Heart left ventricle (tissue), 16 donors: ENCODE results near the gene SORCS2. TPM values are rescaled to one million over a fixed set of nuclear protein-coding genes. Genes with fewer than 3 reads are reported as not detected.
A peak's percentile ranks its signal among the peaks of the same experiment; 100 is the strongest.

Experiments used
- ATAC-seq, 4 donors: fragments of 200-7000 bp; cut with Tn5 transposase; one replicate each; pipeline ENCODE4 v1.9.1; 2020 to 2022; ENCODE audit warnings: moderate library complexity in 4 of 4, mild to moderate bottlenecking in 3 of 4, moderate number of reproducible peaks in 1 of 4
- DNase-seq, 5 donors: peaks; one replicate each; pipeline ENCODE4 v3.0.0-alpha.2; 2020
- H3K27ac ChIP-seq, 12 donors: fragments of 200-600 bp; sonication (generic) in 4 of 12; one replicate each; pipeline versions ENCODE4 v1.5.0 to v1.8.0; 2016 to 2022; ENCODE audit warnings: mild to moderate bottlenecking in 2 of 12
- H3K27me3 ChIP-seq, 9 donors: fragments of 200-600 bp; sonication (generic) in 2 of 9; one replicate each; pipeline versions ENCODE4 v1.5.1 to v1.8.0; 2016 to 2022; ENCODE audit warnings: mild to moderate bottlenecking in 3 of 9
- H3K36me3 ChIP-seq, 9 donors: fragments of 200-600 bp; sonication (generic) in 2 of 9; one replicate each; pipeline versions ENCODE4 v1.5.0 to v1.8.0; 2018 to 2022; ENCODE audit warnings: mild to moderate bottlenecking in 2 of 9
- H3K4me1 ChIP-seq, 12 donors: fragments of 200-600 bp; sonication (generic) in 4 of 12; one replicate each; pipeline versions ENCODE4 v1.5.0 to v1.8.0; 2016 to 2022; ENCODE audit warnings: mild to moderate bottlenecking in 3 of 12
- H3K4me3 ChIP-seq, 12 donors: fragments of 200-600 bp; sonication (generic) in 4 of 12; one replicate each; pipeline versions ENCODE4 v1.5.0 to v1.8.0; 2017 to 2022; ENCODE audit warnings: mild to moderate bottlenecking in 9 of 12, moderate library complexity in 4 of 12
- H3K9me3 ChIP-seq, 12 donors: fragments of 200-600 bp; sonication (generic) in 4 of 12; one replicate each; pipeline versions ENCODE4 v1.5.0 to v1.8.0; 2016 to 2022; ENCODE audit warnings: mild to moderate bottlenecking in 1 of 12
- POLR2A ChIP-seq, 2 donors: fragments of 450-650 bp; IDR thresholded peaks; one replicate each; pipeline ENCODE4 v1.6.1; 2017; ENCODE audit warnings: antibody characterized with exemption in 2 of 2, mild to moderate bottlenecking in 2 of 2, moderate library complexity in 2 of 2
- WGBS, 4 donors: extraction: QIAGEN DNeasy Blood & Tissue Kit in 2 of 4; methylation state at CpG; one replicate each; pipeline versions ENCODE4 v1.1.5 to v1.1.7; 2013 to 2018; 5-methylcytosine and 5-hydroxymethylcytosine counted together
- intact Hi-C, 10 donors: fragments of 100-400 bp; cut with DNase I; formaldehyde crosslinking; loops; one replicate each; pipeline versions ENCODE4 v1.11.1 to v1.14.2; 2022
- polyA plus RNA-seq, 2 donors: library from polyadenylated mRNA; stranded (reverse); fragments of 200-250 nt; gene quantifications; one replicate each; pipeline ENCODE4 v1.2.3, GENCODE V29; 2013
- total RNA-seq, 9 donors: library from RNA; depleted of rRNA in 2 of 9; stranded (reverse); fragments of >200 nt in 2 of 9; fragmentation: NEBNext Ultra II Directional in 3 of 9; extraction: Animal tissue kit (Norgen Biotek cat#: 25700) in 3 of 9; gene quantifications; one replicate each; pipeline versions ENCODE4 v1.1.0 to v1.2.4, GENCODE V29; 2016 to 2023
- TF ChIP-seq, protein P1 (sequence below), 12 donors: fragments of 200-600 bp; sonication (generic) in 4 of 12; IDR thresholded peaks; one replicate each; pipeline versions ENCODE4 v1.5.0 to v1.8.0; 2018 to 2022; ENCODE audit warnings: antibody characterized with exemption in 12 of 12, mild to moderate bottlenecking in 5 of 12
- donor health status: ischemic (EF 13 %, LVEDD 7.1; RV severe dilation, severe dysfunction).
- donor health status: healthy with polysubstance abuse.
- donor health status: DM: no; HTN: yes; CAD: no.
- donor health status: DM: no; HTN: no; CAD: no.
- donor health status: ischemic (EF 25% LVEDD 6.9; RV normal size, moderate dysfunction).
- donor health status: ischemic (EF 25% LVEDD 5.7; RV mildly dilated, moderate dysfunction).
- donor health status: healthy.
- donor health status: DM: yes; HTN: yes; CAD: no.
- donor health status: ischemic (EF 35%, LVEDD 5.7; RV mildly dilated, moderate dysfunction).
- donor health status: nonischemic (EF 11% LVEDD 7.7; RV severe dilation, severe dysfunction).
- donor health status: DM: yes; HTN: yes; CAD: no.
- donor health status: PGD.
- donor health status: ischemic (EF 29% LVEDD 5.4; RV normal size, mild dysfunction).
- donor health status: nonischemic (EF 23%, LVEDD 6.1; RV moderate dilation, normal function).

The SORCS2 gene
- total and polyA plus RNA-seq, 11 donors = 0.28 to 5.5 (median 2.4) TPM

DNA sequence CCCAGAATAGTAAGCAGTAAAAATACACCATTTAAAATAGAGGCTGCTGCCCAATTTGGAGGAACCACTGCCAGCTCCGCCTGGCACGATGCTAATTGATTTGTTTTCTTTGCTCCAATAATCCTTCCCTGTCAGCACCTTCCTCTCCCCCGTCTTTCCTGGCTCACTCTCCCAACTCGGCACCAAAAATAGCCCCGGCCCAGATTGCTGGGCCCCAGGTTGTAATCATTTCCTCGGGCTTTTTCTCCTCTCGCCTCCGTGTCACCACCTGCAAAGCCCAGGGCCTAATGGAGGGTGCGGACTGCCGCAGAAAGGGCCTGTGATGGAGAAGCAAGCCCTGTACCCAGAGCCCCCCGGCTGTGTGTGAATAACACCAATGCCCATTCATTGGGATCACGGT, 440.0 kb downstream of the SORCS2 start:
- 20 to 31% (median 26%) methylated on average over 12 of the region's 12 CpGs for WGBS, 4 donors
- peaks cover 0 to 33% (median 14%) of the 10 kb centered on the region in 12 donors for H3K4me1 ChIP-seq
- ATAC-seq = peak in 3 of 4 donors; percentile 32 to 60 (median 40)

DNA sequence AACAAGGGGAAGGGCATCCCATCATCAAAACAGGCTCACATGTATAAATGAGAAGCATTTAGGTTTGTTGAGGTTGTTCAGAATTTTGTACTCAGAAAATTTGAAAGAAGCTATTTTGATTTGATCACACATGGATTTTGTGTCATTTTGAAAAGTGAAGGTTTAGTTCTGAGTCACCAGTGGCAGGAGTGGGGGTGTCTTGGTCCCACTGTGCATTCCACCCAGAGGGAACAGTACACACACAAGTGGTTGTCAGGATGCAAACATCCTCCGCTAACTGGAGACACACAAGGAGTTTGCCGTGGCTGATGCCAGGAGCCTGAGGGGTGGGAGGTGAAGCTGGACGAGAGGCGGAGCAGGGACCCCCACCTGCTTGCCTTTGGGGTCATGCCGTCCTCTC, 440.6 kb downstream of the SORCS2 start:
- no peak for ATAC-seq
- no peaks in the 10 kb centered on the region for H3K9me3 ChIP-seq
- TF ChIP-seq, protein P1, sequence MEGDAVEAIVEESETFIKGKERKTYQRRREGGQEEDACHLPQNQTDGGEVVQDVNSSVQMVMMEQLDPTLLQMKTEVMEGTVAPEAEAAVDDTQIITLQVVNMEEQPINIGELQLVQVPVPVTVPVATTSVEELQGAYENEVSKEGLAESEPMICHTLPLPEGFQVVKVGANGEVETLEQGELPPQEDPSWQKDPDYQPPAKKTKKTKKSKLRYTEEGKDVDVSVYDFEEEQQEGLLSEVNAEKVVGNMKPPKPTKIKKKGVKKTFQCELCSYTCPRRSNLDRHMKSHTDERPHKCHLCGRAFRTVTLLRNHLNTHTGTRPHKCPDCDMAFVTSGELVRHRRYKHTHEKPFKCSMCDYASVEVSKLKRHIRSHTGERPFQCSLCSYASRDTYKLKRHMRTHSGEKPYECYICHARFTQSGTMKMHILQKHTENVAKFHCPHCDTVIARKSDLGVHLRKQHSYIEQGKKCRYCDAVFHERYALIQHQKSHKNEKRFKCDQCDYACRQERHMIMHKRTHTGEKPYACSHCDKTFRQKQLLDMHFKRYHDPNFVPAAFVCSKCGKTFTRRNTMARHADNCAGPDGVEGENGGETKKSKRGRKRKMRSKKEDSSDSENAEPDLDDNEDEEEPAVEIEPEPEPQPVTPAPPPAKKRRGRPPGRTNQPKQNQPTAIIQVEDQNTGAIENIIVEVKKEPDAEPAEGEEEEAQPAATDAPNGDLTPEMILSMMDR (IDR thresholded peaks at IDR 0.05) = no peak
- no peak for TF ChIP-seq POLR2A (IDR thresholded peaks at IDR 0.05)
- H3K36me3 ChIP-seq = no peaks in the 10 kb centered on the region
- H3K27me3 ChIP-seq = peaks cover 0 to 21% (median 4%) of the 10 kb centered on the region in 9 donors
- DNase-seq = no peak
- 72 to 89% (median 79%) methylated on average over 5 of the region's 5 CpGs for WGBS, 4 donors
- H3K4me1 ChIP-seq = peaks cover 0 to 33% (median 14%) of the 10 kb centered on the region in 12 donors
- no peak overlapping the region for H3K27ac ChIP-seq
- no peak overlapping the region for H3K4me3 ChIP-seq
- intact Hi-C loops = loop anchor here in 2 of 10 donors (5.0 kb wide), 2 partner anchors 116 to 171 kb away; no protein-coding TSS in a partner anchor

More for the DNA sequence above, 440.0 kb downstream of the SORCS2 start:
- intact Hi-C loops = loop anchor here in 2 of 10 donors (5.0 kb wide), 2 partner anchors 115 to 170 kb away; no protein-coding TSS in a partner anchor
- no peak for TF ChIP-seq POLR2A (IDR thresholded peaks at IDR 0.05)
- TF ChIP-seq, protein P1 (IDR thresholded peaks at IDR 0.05) = no peak
- Histone ChIP-seq H3K4me3 (no peak overlapping the region), H3K9me3 (no peaks in the 10 kb centered on the region), H3K36me3 (no peaks in the 10 kb centered on the region), H3K27ac (no peak overlapping the region), H3K27me3 (peaks cover 0 to 21% (median 4%) of the 10 kb centered on the region in 9 donors)
- peak in 3 of 5 donors; percentile 47 to 60 (median 50) for DNase-seq

DNA sequence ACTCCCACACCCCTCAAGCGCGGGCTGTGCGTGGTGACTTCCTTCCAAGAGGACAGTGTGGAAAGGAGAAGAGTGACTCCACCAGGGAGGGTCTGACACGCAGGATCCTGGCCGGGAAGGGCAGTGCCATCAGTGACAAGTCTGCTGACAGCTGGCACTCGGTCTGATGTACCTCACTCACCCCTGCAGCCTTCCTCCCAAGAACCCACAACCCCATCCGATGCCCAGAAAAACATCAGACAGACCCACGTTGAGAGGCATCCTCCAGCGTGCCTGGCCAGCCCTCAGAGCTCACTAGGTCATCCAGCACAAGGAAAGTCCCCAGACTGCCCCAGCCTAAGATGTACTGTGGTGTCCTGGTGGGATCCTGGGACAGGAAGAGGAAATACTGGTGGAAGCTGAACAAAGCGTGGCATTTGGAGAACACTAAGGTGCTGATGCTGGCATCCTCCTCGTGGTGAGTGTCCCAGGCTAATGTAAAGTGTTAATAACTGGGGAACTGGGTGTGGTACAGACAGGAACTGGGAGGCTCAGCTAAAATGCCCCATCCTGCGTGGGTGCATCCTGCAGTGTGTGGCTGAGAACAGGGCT, 442.4 kb downstream of the SORCS2 start:
- H3K27me3 ChIP-seq = peaks cover 0 to 21% (median 4%) of the 10 kb centered on the region in 9 donors
- whole genome bisulfite sequencing, 4 donors = 32 to 45% (median 42%) methylated on average over 12 of the region's 12 CpGs
- H3K4me3 ChIP-seq = no peak overlapping the region
- H3K27ac ChIP-seq = no peak overlapping the region
- no peaks in the 10 kb centered on the region for H3K36me3 ChIP-seq
- H3K4me1 ChIP-seq = peaks cover 0 to 39% (median 14%) of the 10 kb centered on the region in 12 donors
- H3K9me3 ChIP-seq = no peaks in the 10 kb centered on the region
- TF ChIP-seq POLR2A (IDR thresholded peaks at IDR 0.05) = no peak
- TF ChIP-seq, protein P1 (IDR thresholded peaks at IDR 0.05) = no peak
- intact Hi-C loops = loop anchor here in 2 of 10 donors (5.0 kb wide), 2 partner anchors 117 to 172 kb away; no protein-coding TSS in a partner anchor
- ATAC-seq (peak in 1 of 4 donors; percentile 4), DNase-seq (no peak)

DNA sequence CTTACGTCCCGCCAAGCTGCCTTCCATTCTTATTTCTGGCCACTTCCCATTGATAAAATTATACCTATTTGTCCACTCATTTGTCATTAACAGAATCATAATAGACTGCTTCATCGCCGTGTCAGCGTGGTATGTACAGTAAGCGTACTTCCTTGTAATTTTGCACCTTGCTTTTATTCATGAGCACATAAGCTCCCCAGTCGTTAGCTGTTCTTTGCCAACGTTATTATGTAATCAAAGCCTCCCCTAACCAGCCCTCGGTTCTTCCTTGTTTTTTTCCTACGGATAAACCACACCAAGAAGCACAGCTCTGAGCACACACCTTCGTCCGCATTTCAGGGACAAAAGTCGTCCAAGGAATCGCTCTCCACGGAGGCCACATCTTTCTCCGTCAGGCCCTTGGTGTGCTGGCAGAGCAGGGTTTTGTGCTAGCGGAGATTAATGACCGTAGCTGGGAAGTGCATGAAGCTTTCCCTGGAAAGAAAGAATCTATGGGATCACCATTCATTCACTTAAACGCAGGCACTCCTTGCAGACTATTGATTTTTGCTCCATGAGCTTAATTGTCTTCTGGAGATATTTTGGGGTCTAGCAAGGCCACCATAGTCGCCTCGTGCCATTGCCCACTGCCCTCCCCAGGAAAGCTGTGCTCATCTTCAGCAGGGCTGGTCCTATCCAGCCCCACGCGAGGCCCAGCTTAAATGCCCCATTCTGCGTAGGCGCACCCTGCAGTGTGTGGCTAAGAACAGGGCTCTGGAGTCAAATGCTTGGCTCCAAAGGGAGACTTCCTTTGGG, 443.3 kb downstream of the SORCS2 start:
- H3K27ac ChIP-seq = no peak overlapping the region
- intact Hi-C loops = no loop called here
- peaks cover 0 to 33% (median 10%) of the 10 kb centered on the region in 12 donors for H3K4me1 ChIP-seq
- no peak overlapping the region for H3K4me3 ChIP-seq
- TF ChIP-seq POLR2A (IDR thresholded peaks at IDR 0.05) = no peak
- TF ChIP-seq, protein P1 (IDR thresholded peaks at IDR 0.05) = no peak
- H3K36me3 ChIP-seq = no peaks in the 10 kb centered on the region
- peaks cover 0 to 21% (median 4%) of the 10 kb centered on the region in 9 donors for H3K27me3 ChIP-seq
- 77 to 86% (median 77%) methylated on average over 23 to 25 of the region's 25 CpGs for WGBS, 4 donors
- peak in 1 of 5 donors; percentile 25 for DNase-seq
- H3K9me3 ChIP-seq = no peaks in the 10 kb centered on the region
- no peak for ATAC-seq
